GM19238 (cell line): ENCODE data around the gene POLR2H.
"Not testable (repeated sequence)": the region's sequence is repeated elsewhere in the genome, so short reads cannot be mapped to it uniquely, and the experiment has no call there.

Experiments used
- DNase-seq: peaks from one replicate; pipeline ENCODE4 v3.0.0; 2011; ENCODE audit warnings: low spot score; ENCODE audit not compliant: insufficient read length

Gene POLR2H

GRCh38 chr3:184335661-184336546 is 25.6 kb upstream of the POLR2H start:
- DNase-seq, result peak; percentile 80

GRCh38 chr3:184336547-184337398 is 24.7 kb upstream of the POLR2H start:
- no peak for DNase-seq

GRCh38 chr3:184337399-184337714 is 24.2 kb upstream of the POLR2H start, which contains the start of gene FAM131A:
TSS of gene FAM131A (plus strand) at chr3:184337600. CDS start at chr3:184337631, 31 bp downstream.
- DNase-seq, result no peak

GRCh38 chr3:184337981-184338380 is 23.5 kb upstream of the POLR2H start:
- DNase-seq, result no peak

DNA sequence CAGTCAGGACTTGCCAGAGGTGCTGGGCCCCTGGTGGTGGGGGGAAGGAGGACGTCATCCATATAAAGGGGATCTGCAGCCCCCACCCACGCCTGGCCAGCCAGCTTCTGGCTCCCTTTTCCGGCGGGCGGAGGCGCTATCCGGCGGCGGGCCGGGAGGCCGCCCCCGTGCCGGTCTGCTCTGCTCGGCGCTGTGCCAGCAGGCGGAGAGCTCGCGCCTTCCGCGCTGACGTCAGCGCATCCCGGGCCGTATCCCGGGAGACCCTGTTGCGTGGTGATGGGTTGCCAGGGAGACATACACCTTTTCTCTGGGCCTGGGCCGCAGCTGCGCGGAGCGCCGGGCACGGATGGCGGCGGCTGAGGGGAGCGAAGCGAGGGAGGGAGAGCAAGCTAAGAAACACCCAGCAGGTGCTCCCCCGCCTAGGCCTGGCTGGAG is 23.0 kb upstream of the POLR2H start:
- DNase-seq, result no peak

GRCh38 chr3:184339001-184339400 is 22.5 kb upstream of the POLR2H start:
- no peak for DNase-seq

- not testable (repeated sequence) for DNase-seq
Observed at GRCh38 chr3:184339451-184340135, 21.9 kb upstream of the POLR2H start.

DNA sequence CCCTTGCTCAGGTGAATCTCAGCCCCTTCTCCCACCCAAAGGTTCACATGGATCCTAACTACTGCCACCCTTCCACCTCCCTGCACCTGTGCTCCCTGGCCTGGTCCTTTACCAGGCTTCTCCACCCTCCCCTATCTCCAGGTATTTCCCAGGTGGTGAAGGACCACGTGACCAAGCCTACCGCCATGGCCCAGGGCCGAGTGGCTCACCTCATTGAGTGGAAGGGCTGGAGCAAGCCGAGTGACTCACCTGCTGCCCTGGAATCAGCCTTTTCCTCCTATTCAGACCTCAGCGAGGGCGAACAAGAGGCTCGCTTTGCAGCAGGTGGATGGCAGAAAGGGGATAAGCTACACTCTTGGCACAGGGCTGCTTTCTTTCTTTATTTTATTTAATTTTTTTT is 19.6 kb upstream of the POLR2H start:
- DNase-seq, result no peak

GRCh38 chr3:184343200-184343876 is 18.2 kb upstream of the POLR2H start:
- DNase-seq, result no peak

DNA sequence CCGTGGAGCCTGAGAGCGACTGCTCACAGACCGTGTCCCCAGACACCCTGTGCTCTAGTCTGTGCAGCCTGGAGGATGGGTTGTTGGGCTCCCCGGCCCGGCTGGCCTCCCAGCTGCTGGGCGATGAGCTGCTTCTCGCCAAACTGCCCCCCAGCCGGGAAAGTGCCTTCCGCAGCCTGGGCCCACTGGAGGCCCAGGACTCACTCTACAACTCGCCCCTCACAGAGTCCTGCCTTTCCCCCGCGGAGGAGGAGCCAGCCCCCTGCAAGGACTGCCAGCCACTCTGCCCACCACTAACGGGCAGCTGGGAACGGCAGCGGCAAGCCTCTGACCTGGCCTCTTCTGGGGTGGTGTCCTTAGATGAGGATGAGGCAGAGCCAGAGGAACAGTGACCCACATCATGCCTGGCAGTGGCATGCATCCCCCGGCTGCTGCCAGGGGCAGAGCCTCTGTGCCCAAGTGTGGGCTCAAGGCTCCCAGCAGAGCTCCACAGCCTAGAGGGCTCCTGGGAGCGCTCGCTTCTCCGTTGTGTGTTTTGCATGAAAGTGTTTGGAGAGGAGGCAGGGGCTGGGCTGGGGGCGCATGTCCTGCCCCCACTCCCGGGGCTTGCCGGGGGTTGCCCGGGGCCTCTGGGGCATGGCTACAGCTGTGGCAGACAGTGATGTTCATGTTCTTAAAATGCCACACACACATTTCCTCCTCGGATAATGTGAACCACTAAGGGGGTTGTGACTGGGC is 16.8 kb upstream of the POLR2H start:
- DNase-seq, result no peak

GRCh38 chr3:184345317-184346144 is 16.0 kb upstream of the POLR2H start:
- no peak for DNase-seq

GRCh38 chr3:184346480-184347190 is 14.9 kb upstream of the POLR2H start:
- no peak for DNase-seq

GRCh38 chr3:184347321-184348056 is 14.0 kb upstream of the POLR2H start:
- no peak for DNase-seq

DNA sequence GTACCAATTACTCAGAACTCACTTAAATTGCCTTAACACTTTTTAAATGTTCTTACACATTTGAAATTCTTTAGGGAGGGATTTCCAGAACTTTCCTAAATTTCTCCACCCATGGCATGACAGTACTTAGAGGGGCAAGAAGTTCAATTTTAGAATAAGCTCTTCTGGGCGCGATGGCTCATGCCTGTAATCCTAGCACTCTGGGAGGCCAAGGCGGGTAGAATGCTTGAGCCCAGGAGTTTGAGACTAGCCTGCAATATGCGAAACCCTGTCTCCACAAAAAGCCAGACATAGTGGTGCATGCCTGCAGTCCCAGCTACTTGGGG is 13.5 kb upstream of the POLR2H start:
- DNase-seq, result no peak

- DNase-seq, result no peak
Observed at GRCh38 chr3:184349563-184350470, 11.7 kb upstream of the POLR2H start.

DNA sequence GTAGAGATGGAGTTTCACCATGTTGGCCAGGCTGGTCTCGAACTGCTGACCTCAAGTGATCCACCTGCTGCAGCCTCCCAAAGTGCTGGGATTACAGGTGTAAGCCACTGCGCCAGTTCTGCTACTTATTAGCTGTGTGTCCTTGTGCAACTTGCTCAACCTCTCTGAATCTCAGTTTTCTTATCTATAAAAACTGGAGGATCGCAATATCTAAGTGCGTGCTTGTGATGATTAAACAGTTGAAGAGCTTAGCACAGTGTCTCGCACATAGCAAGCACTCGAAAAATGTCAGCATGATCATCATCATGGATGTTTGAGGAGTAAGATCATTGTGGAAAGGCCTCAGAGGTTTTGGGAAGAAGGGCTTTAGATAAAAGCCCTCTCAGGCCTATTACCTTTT is 10.9 kb upstream of the POLR2H start:
- DNase-seq, result no peak

DNA sequence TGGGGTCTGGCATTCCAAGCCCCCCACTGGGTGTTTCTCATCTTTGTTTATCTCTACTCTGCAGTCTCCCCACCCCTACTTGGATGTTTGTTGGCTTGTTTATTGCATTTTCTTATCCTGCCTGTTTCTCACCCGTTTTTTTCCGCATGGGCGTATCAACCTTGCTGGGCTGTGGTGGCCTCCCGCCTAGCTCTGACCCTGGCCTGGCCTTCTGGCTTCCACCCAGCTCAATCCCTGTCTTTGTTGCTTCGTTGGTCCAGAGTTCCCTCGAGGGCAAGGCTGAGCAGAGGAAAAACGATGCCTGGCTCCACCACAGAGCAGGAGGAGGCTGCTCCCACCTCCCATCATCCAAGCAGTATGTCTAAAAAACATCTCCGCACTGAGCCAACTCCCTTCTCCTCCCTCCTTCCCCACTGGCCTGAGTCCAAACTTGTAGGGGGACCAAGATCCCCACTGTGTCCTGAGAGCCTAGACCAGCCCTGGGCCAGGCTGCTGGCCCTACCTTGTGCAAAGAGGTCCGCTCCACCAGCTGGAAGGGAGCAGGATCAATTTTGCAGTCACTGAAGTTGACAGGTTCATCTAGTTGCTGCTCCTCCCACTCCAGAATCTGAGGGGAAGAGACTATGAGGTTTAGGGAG is 9.9 kb upstream of the POLR2H start:
- DNase-seq, result no peak
